Smooth muscle cell (in vitro differentiated cells): Measurements from ENCODE around the gene DDX51. TPM values are rescaled to one million over a fixed set of nuclear protein-coding genes. Genes with fewer than 3 reads are reported as not detected.

Source experiments
- DNase-seq: peaks from one replicate; lab custom pipeline; 2025; ENCODE audit not compliant: unreplicated experiment; lab: John Stamatoyannopoulos, UW
- H2AFZ ChIP-seq: fragments of 200-600 bp; sonication (generic); 2 replicates; pipeline ENCODE4 v1.6.0; 2016; ENCODE audit warnings: antibody characterized with exemption, low read depth, mild to moderate bottlenecking
- H3F3A ChIP-seq: fragments of 200-600 bp; sonication (generic); 2 replicates; pipeline ENCODE4 v1.6.0; 2017; ENCODE audit warnings: antibody characterized with exemption, low read depth
- H3K27ac ChIP-seq: fragments of 200-600 bp; sonication (generic); 2 replicates; pipeline ENCODE4 v1.5.1; 2016; ENCODE audit warnings: low read depth, mild to moderate bottlenecking
- H3K27me3 ChIP-seq: fragments of 200-600 bp; sonication (generic); 2 replicates; pipeline ENCODE4 v1.6.1; 2016; ENCODE audit warnings: low read depth, mild to moderate bottlenecking
- H3K36me3 ChIP-seq: fragments of 200-600 bp; sonication (generic); 2 replicates; pipeline ENCODE4 v1.5.1; 2016; ENCODE audit warnings: low read depth
- H3K4me1 ChIP-seq: fragments of 200-600 bp; sonication (generic); 2 replicates; pipeline ENCODE4 v1.5.1; 2016; ENCODE audit warnings: low read depth
- H3K4me2 ChIP-seq: fragments of 200-600 bp; sonication (generic); 2 replicates; pipeline ENCODE4 v1.6.0; 2016; ENCODE audit warnings: mild to moderate bottlenecking
- H3K4me3 ChIP-seq: fragments of 200-600 bp; sonication (generic); 2 replicates; pipeline ENCODE4 v1.5.1; 2016; ENCODE audit warnings: mild to moderate bottlenecking
- H3K79me2 ChIP-seq: fragments of 200-600 bp; sonication (generic); 2 replicates; pipeline ENCODE4 v1.6.0; 2016; ENCODE audit warnings: low read depth, mild to moderate bottlenecking
- H3K9ac ChIP-seq: fragments of 200-600 bp; sonication (generic); 2 replicates; pipeline ENCODE4 v1.6.0; 2016; ENCODE audit warnings: low read depth
- H3K9me3 ChIP-seq: fragments of 200-600 bp; sonication (generic); replicated peaks from 2 replicates; pipeline ENCODE4 v1.5.1; 2016; ENCODE audit warnings: low read depth
- H4K20me1 ChIP-seq: fragments of 200-600 bp; sonication (generic); 2 replicates; pipeline ENCODE4 v1.6.0; 2016; ENCODE audit warnings: low read depth
- WGBS: methylation state at CpG from one replicate; pipeline ENCODE4 v1.1.7; 2016; ENCODE audit warnings: low lambda C conversion rate; 5-methylcytosine and 5-hydroxymethylcytosine counted together
- polyA plus RNA-seq: library from polyadenylated mRNA; unstranded; fragments of >200 nt; fragmentation: Nextera tagmentation; extraction: Ambion mirVana; gene quantifications from 2 replicates; pipeline ENCODE4 v1.2.1, GENCODE V29; 2016
- total RNA-seq: library from RNA; depleted of rRNA; stranded (reverse); fragments of >200 nt; gene quantifications from 2 replicates; pipeline ENCODE4 v1.2.3, GENCODE V29; 2014
- TF ChIP-seq, protein P1 (sequence below): fragments of 200-600 bp; sonication (generic); IDR thresholded peaks from 2 replicates; pipeline ENCODE4 v1.5.1; 2017; ENCODE audit warnings: borderline replicate concordance, mild to moderate bottlenecking, antibody characterized with exemption; ENCODE audit not compliant: insufficient read depth, poor library complexity, severe bottlenecking

DDX51 gene
- total and polyA plus RNA-seq, 2 experiments from 2014 or later, result 1.6 to 12.5 TPM

DNA sequence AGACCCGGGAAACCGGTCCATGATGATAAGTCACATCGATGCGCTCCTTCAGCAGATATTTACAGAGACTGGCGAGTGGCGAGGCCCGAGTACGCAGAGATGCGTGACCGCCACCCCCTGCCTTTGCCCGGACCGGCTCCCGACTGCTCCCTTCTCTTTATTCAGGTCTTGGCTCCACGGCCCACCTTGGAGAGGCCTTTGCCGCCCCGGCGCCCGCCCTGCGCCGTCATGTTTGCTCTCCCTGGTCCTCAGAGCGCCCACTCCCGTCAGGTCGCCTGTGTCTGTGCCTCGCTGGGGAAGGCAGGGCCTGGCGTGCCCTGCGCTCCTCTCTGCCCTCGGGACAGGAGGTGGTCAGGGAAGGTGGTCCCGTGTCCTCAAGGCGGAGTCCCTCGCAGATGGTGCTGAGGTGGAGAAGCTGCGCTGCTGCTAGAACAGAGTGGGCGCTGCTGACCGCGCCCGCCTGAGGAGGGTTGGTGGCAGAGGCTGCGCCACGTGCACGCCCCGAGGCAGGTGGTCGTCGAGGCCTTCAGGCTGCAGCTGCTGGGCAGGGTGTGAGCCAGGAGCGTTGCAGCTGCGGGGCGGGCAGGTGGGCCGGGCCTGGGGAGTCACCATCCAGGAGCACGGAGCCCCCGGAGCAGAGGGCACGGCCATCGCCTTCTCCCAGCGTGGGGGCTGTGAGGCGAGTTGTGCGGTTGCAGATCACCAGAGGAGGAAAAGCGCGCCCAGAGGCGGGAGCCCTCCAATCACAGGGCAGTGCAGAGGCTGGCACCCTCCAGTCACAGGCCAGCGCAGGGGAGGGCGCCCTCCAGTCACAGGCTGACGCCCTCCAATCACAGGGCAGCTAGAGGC is 27.2 kb downstream of the DDX51 start:
- Histone ChIP-seq H4K20me1 (no peaks in the 10 kb centered on the region), H3K27me3 (no peaks in the 10 kb centered on the region), H3K4me1 (no peaks in the 10 kb centered on the region), H3F3A (no peaks in the 10 kb centered on the region), H3K9me3 (no peaks in the 10 kb centered on the region), H3K9ac (no peak overlapping the region), H3K4me3 (no peak overlapping the region), H3K36me3 (no peaks in the 10 kb centered on the region), H3K79me2 (no peaks in the 10 kb centered on the region), H2AFZ (no peak overlapping the region), H3K27ac (no peak overlapping the region), H3K4me2 (no peak overlapping the region)
- 98% methylated on average over 50 of the region's 58 CpGs for WGBS
- TF ChIP-seq, protein P1, sequence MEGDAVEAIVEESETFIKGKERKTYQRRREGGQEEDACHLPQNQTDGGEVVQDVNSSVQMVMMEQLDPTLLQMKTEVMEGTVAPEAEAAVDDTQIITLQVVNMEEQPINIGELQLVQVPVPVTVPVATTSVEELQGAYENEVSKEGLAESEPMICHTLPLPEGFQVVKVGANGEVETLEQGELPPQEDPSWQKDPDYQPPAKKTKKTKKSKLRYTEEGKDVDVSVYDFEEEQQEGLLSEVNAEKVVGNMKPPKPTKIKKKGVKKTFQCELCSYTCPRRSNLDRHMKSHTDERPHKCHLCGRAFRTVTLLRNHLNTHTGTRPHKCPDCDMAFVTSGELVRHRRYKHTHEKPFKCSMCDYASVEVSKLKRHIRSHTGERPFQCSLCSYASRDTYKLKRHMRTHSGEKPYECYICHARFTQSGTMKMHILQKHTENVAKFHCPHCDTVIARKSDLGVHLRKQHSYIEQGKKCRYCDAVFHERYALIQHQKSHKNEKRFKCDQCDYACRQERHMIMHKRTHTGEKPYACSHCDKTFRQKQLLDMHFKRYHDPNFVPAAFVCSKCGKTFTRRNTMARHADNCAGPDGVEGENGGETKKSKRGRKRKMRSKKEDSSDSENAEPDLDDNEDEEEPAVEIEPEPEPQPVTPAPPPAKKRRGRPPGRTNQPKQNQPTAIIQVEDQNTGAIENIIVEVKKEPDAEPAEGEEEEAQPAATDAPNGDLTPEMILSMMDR, result no peak
- DNase-seq, result no peak

DNA sequence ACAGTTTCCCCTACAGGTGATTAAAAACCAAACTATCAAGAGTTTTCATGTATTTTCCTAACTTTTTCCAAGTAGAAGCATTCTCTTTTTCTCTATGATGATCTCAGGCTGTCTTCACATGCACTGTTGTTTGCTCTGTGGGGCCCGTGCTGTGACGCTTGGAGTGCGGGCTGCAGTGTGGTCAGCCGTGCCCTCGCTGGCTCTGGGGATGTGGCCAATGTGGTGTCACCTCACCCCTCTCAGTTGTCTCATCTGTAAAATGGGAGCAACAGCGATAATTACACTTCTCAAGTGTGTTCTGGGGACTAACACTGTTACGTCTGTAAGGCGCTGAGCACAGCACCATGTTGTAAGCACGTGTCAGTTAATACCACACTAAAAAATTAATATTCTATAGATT is 28.6 kb downstream of the DDX51 start:
- Histone ChIP-seq H4K20me1 (no peaks in the 10 kb centered on the region), H3K9ac (no peak overlapping the region), H3K9me3 (no peaks in the 10 kb centered on the region), H3K4me2 (no peak overlapping the region), H3K27ac (no peak overlapping the region), H3K27me3 (no peaks in the 10 kb centered on the region), H3K4me1 (no peaks in the 10 kb centered on the region), H3F3A (no peaks in the 10 kb centered on the region), H3K79me2 (no peaks in the 10 kb centered on the region), H3K36me3 (no peaks in the 10 kb centered on the region), H2AFZ (no peak overlapping the region), H3K4me3 (no peak overlapping the region)
- DNase-seq, result no peak
- 98% methylated on average over 9 of the region's 9 CpGs for WGBS
- TF ChIP-seq, protein P1, result no peak

DNA sequence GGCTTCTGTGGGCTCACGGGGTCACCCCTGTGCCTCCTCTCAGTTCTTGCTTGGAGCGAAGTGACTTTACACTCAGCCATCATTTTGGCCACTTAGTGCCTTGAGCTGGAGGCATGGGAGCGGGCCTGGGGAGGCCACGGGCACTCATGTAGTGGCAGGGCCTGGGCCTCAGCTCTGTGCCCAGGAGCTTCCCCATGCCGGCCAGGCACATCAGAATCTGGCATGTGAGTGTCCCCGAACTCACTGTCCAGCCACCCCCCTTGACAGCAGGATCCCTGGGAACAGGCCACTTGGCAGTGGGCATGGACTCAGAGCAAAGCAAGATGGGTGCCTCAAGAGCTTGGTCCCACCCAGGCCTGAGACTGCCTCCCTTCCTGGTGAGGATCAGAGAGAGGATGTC is 29.5 kb downstream of the DDX51 start:
- TF ChIP-seq, protein P1, result no peak
- no peak overlapping the region for H3K9ac ChIP-seq
- no peaks in the 10 kb centered on the region for H3F3A ChIP-seq
- no peak overlapping the region for H3K4me2 ChIP-seq
- no peaks in the 10 kb centered on the region for H4K20me1 ChIP-seq
- no peak overlapping the region for H3K4me3 ChIP-seq
- no peak for DNase-seq
- H3K79me2 ChIP-seq, result no peaks in the 10 kb centered on the region
- H3K27me3 ChIP-seq, result no peaks in the 10 kb centered on the region
- no peaks in the 10 kb centered on the region for H3K36me3 ChIP-seq
- H2AFZ ChIP-seq, result no peak overlapping the region
- WGBS, result 98% methylated on average over 6 of the region's 6 CpGs
- no peak overlapping the region for H3K27ac ChIP-seq
- no peaks in the 10 kb centered on the region for H3K4me1 ChIP-seq
- no peaks in the 10 kb centered on the region for H3K9me3 ChIP-seq

DNA sequence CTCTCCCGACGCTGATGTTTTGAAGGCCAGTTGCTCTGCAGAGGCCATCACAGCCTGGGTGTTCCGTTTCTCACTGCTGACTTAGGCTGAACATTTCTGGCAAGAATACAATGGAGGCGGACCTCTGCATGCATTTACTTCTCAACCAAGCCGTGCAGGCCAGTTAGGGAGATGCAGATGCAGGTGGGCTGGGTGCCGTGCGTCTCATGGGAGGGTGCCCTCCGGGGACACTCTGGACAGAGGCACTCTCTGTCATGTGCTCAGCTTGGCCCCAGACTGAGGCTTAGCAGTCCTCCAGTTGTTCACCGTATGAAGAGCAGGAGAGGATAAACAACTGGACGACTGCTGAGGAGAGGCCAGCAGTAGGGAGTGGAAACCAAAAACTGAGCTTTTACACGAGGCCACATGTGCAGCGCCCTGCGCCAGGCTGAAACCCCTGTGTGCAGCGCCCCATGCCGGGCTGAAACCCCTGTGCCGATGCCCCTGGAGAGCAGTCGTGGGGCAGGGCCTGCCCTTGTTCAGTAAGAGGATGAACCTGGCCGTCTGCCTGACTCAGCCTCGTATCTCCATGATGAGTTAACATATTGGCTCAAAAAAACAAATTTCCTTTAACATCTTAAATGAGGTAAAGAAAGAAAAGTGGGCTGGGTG is 32.3 kb downstream of the DDX51 start:
- Histone ChIP-seq H3K9me3 (no peaks in the 10 kb centered on the region), H3K4me3 (no peak overlapping the region), H3K79me2 (peaks cover under 1% of the 10 kb centered on the region), H3K9ac (no peak overlapping the region), H3K4me2 (no peak overlapping the region), H3F3A (no peaks in the 10 kb centered on the region), H2AFZ (no peak overlapping the region), H3K27ac (no peak overlapping the region), H3K27me3 (no peaks in the 10 kb centered on the region), H4K20me1 (peaks cover 20% of the 10 kb centered on the region), H3K4me1 (no peaks in the 10 kb centered on the region), H3K36me3 (no peaks in the 10 kb centered on the region)
- no peak for DNase-seq
- TF ChIP-seq, protein P1, result no peak
- WGBS, result 97% methylated on average over 19 of the region's 19 CpGs
